HG02970 (cell line): Measurements from ENCODE around the gene ME1.
"Not testable (repeated sequence)": the region's sequence is repeated elsewhere in the genome, so short reads cannot be mapped to it uniquely, and the experiment has no call there.

Experiments used
- ATAC-seq: cut with Tn5 transposase; IDR thresholded peaks from one replicate; pipeline ENCODE4 v1.9.1; 2021; ENCODE audit warnings: mild to moderate bottlenecking, moderate library complexity, moderate number of reproducible peaks; ENCODE audit not compliant: unreplicated experiment, low FRiP score

Gene ME1

GRCh38 chr6:83270971-83271719, 159.7 kb downstream of the ME1 start:
- ATAC-seq: no peak

GRCh38 chr6:83265384-83265783, 165.5 kb downstream of the ME1 start:
- ATAC-seq: no peak

GRCh38 chr6:83260577-83260976, 170.3 kb downstream of the ME1 start:
- ATAC-seq: no peak

- ATAC-seq: no peak
Observed at GRCh38 chr6:83258517-83258916, 172.3 kb downstream of the ME1 start.

- ATAC-seq: no peak
Observed at GRCh38 chr6:83257791-83258190, 173.1 kb downstream of the ME1 start.

GRCh38 chr6:83256719-83257118, 174.1 kb downstream of the ME1 start:
- not testable (repeated sequence) for ATAC-seq

- ATAC-seq: no peak
Observed at GRCh38 chr6:83252719-83253118, 178.1 kb downstream of the ME1 start.

- no peak for ATAC-seq
Observed at GRCh38 chr6:83250235-83250634, 180.6 kb downstream of the ME1 start.

GRCh38 chr6:83247471-83247870, 183.4 kb downstream of the ME1 start:
- no peak for ATAC-seq

GRCh38 chr6:83231146-83231545, 199.7 kb downstream of the ME1 start:
- ATAC-seq: no peak

- no peak for ATAC-seq
Observed at GRCh38 chr6:83226517-83226916, 204.3 kb downstream of the ME1 start.

GRCh38 chr6:83221889-83222479, 208.9 kb downstream of the ME1 start:
- ATAC-seq: no peak

- no peak for ATAC-seq
Observed at GRCh38 chr6:83221276-83221675, 209.6 kb downstream of the ME1 start.

GRCh38 chr6:83220121-83220520, 210.7 kb downstream of the ME1 start:
- ATAC-seq: no peak

GRCh38 chr6:83218646-83219045, 212.2 kb downstream of the ME1 start:
- ATAC-seq: no peak

- ATAC-seq: no peak
Observed at GRCh38 chr6:83216806-83217205, 214.0 kb downstream of the ME1 start.

- peak; percentile 94 for ATAC-seq
Observed at GRCh38 chr6:83215131-83216047, 215.5 kb downstream of the ME1 start.

- ATAC-seq: no peak
Observed at GRCh38 chr6:83202031-83202430, 228.8 kb downstream of the ME1 start.

- ATAC-seq: no peak
Observed at GRCh38 chr6:83199863-83200225, 231.0 kb downstream of the ME1 start.

GRCh38 chr6:83199173-83199862, 231.5 kb downstream of the ME1 start:
- ATAC-seq: no peak
